HepG2 (cell line): ENCODE measurements around the gene CNOT8. TPM values are rescaled to one million over a fixed set of nuclear protein-coding genes. Genes with fewer than 3 reads are reported as not detected.

Experiments used
- EP300 ChIP-seq, 3 experiments: sonication (generic) in 1 of 3; formaldehyde crosslinking in 1 of 3; IDR thresholded peaks; 2 replicates each; pipeline versions ENCODE4 v1.5.1 to v1.6.1; 2011 to 2020; ENCODE audit warnings: low read depth in 2 of 3, low read length in 2 of 3, borderline replicate concordance in 1 of 3, improper control_type of control experiment in 1 of 3, mild to moderate bottlenecking in 1 of 3, missing genetic modification reagents in 1 of 3, moderate library complexity in 1 of 3
- GPN1 ChIP-seq: sonication (generic); formaldehyde crosslinking; IDR thresholded peaks from 2 replicates; pipeline ENCODE4 v1.5.1; 2020; ENCODE audit warnings: missing genetic modification reagents, borderline replicate concordance
- GTF2F1 ChIP-seq: fragments of 150-350 bp; IDR thresholded peaks from 2 replicates; pipeline ENCODE4 v1.6.1; 2014; ENCODE audit warnings: low read length
- KLF11 ChIP-seq: IDR thresholded peaks from 2 replicates; pipeline ENCODE4 v1.6.1; 2016; ENCODE audit warnings: missing compliant biosample characterization
- NRL ChIP-seq: sonication (generic); formaldehyde crosslinking; IDR thresholded peaks from 2 replicates; pipeline ENCODE4 v1.5.0; 2020; ENCODE audit warnings: missing genetic modification reagents, mild to moderate bottlenecking, moderate library complexity, borderline replicate concordance
- RXRA ChIP-seq: sonication (generic); formaldehyde crosslinking; IDR thresholded peaks from 2 replicates; pipeline ENCODE4 v1.5.1; 2020; ENCODE audit warnings: missing genetic modification reagents
- SNAPC2 ChIP-seq: sonication (generic); formaldehyde crosslinking; IDR thresholded peaks from 2 replicates; pipeline ENCODE4 v1.8.1; 2022; ENCODE audit warnings: mild to moderate bottlenecking, missing genetic modification reagents
- STAT5B ChIP-seq: sonication (generic); formaldehyde crosslinking; IDR thresholded peaks from 2 replicates; pipeline ENCODE4 v1.4.0; 2020; ENCODE audit warnings: missing genetic modification reagents
- SUZ12 ChIP-seq: fragments of 150-350 bp; IDR thresholded peaks from 2 replicates; pipeline ENCODE4 v1.6.1; 2014; ENCODE audit warnings: low read depth, low read length
- TBP ChIP-seq: sonication (generic); formaldehyde crosslinking; IDR thresholded peaks from 2 replicates; pipeline ENCODE4 v1.5.0; 2020; ENCODE audit warnings: missing genetic modification reagents
- ZBTB21 ChIP-seq: sonication (generic); formaldehyde crosslinking; IDR thresholded peaks from 2 replicates; pipeline ENCODE4 v1.4.0; 2020; ENCODE audit warnings: missing genetic modification reagents
- ZBTB7B ChIP-seq: sonication (generic); formaldehyde crosslinking; IDR thresholded peaks from 2 replicates; pipeline ENCODE4 v1.4.0; 2020; ENCODE audit warnings: missing genetic modification reagents
- ZNF205 ChIP-seq: IDR thresholded peaks from 2 replicates; pipeline ENCODE4 v1.6.1; 2018; ENCODE audit warnings: missing biosample characterization, missing genetic modification reagents
- ZNF275 ChIP-seq: sonication (generic); formaldehyde crosslinking; IDR thresholded peaks from 2 replicates; pipeline ENCODE4 v1.8.0; 2022; ENCODE audit warnings: missing genetic modification reagents, mild to moderate bottlenecking, inconsistent platforms, borderline replicate concordance
- ZNF605 ChIP-seq: sonication (generic); formaldehyde crosslinking; IDR thresholded peaks from 2 replicates; pipeline ENCODE4 v1.8.0; 2022; ENCODE audit warnings: mild to moderate bottlenecking, missing genetic modification reagents
- ZNF749 ChIP-seq: sonication (generic); formaldehyde crosslinking; IDR thresholded peaks from 2 replicates; pipeline ENCODE4 v1.8.0; 2022; ENCODE audit warnings: mild to moderate bottlenecking, missing genetic modification reagents, moderate library complexity, borderline replicate concordance
- ZNF777 ChIP-seq: sonication (generic); formaldehyde crosslinking; IDR thresholded peaks from 2 replicates; pipeline ENCODE4 v1.4.0; 2020; ENCODE audit warnings: missing genetic modification reagents
- polyA plus RNA-seq, 8 experiments: library from polyadenylated mRNA; depleted of rRNA in 3 of 8; stranded (reverse) in 7 of 8; unstranded in 1 of 8; fragments of >200 nt; fragmentation: Illumina TruSeq in 4 of 8; extraction: Trizol in 4 of 8; gene quantifications; 2 replicates each; pipeline versions ENCODE4 v1.2.1 to v1.2.3, GENCODE V29; 2011 to 2016; ENCODE audit warnings: low read depth in 4 of 8, missing spikeins in 1 of 8, mixed read lengths in 1 of 8; ENCODE audit not compliant: insufficient read depth in 1 of 8
- total RNA-seq, 5 experiments: library from RNA; depleted of rRNA; stranded (reverse); fragments of >200 nt; fragmentation: Illumina TruSeq; extraction: Trizol; gene quantifications; 2 replicates each; pipeline ENCODE4 v1.2.3, GENCODE V29; 2016; ENCODE audit warnings: low read depth in 1 of 5
- TF ChIP-seq, protein P1 (sequence below): sonication (generic); formaldehyde crosslinking; IDR thresholded peaks from 2 replicates; pipeline ENCODE4 v1.5.1; 2020; ENCODE audit warnings: missing genetic modification reagents, mild to moderate bottlenecking, borderline replicate concordance
- TF ChIP-seq, protein P2 (sequence below): sonication (generic); formaldehyde crosslinking; IDR thresholded peaks from 2 replicates; pipeline ENCODE4 v1.5.1; 2020; ENCODE audit warnings: missing genetic modification reagents, mild to moderate bottlenecking, borderline replicate concordance
- TF ChIP-seq, protein P3 (sequence below): sonication (generic); formaldehyde crosslinking; IDR thresholded peaks from 2 replicates; pipeline ENCODE4 v1.4.0; 2020; ENCODE audit warnings: missing genetic modification reagents, low read depth, mild to moderate bottlenecking, borderline replicate concordance
- TF ChIP-seq, protein P4 (sequence below): fragments of 450-650 bp; IDR thresholded peaks from 2 replicates; pipeline ENCODE4 v1.6.1; 2017
- TF ChIP-seq, protein P5 (sequence below): sonication (generic); formaldehyde crosslinking; IDR thresholded peaks from 2 replicates; pipeline ENCODE4 v1.4.0; 2020; ENCODE audit warnings: missing genetic modification reagents

The CNOT8 gene
- total and polyA plus RNA-seq, 2 of the 13 experiments (the other 11 are each of a cell fraction or from before 2014, with no cell fraction given) = 37.1 to 74.9 TPM

- TF ChIP-seq SUZ12 = no peak
- TF ChIP-seq ZNF605 (CRISPR knock-in tag) = peak; percentile 58; the same call in 1 of the 2 replicates
- no peak for TF ChIP-seq KLF11 (CRISPR knock-in tag)
- peak; percentile 49; the same call in 1 of the 2 replicates for TF ChIP-seq RXRA (CRISPR knock-in tag)
- TF ChIP-seq, protein P1, sequence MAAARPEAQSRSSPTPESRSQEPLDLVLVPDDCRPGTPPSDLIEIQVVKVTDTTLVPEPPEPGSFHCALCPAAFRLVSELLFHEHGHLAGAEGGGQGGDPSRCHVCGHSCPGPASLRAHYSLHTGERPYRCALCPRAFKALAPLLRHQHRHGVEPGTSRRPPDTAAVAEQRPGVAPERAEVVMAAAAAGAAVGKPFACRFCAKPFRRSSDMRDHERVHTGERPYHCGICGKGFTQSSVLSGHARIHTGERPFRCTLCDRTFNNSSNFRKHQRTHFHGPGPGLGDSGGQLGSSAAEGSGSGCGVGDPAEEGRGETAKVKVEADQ (CRISPR knock-in tag) = no peak
- no peak for TF ChIP-seq GPN1 (CRISPR knock-in tag)
- TF ChIP-seq, protein P2, sequence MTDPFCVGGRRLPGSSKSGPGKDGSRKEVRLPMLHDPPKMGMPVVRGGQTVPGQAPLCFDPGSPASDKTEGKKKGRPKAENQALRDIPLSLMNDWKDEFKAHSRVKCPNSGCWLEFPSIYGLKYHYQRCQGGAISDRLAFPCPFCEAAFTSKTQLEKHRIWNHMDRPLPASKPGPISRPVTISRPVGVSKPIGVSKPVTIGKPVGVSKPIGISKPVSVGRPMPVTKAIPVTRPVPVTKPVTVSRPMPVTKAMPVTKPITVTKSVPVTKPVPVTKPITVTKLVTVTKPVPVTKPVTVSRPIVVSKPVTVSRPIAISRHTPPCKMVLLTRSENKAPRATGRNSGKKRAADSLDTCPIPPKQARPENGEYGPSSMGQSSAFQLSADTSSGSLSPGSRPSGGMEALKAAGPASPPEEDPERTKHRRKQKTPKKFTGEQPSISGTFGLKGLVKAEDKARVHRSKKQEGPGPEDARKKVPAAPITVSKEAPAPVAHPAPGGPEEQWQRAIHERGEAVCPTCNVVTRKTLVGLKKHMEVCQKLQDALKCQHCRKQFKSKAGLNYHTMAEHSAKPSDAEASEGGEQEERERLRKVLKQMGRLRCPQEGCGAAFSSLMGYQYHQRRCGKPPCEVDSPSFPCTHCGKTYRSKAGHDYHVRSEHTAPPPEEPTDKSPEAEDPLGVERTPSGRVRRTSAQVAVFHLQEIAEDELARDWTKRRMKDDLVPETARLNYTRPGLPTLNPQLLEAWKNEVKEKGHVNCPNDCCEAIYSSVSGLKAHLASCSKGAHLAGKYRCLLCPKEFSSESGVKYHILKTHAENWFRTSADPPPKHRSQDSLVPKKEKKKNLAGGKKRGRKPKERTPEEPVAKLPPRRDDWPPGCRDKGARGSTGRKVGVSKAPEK (CRISPR knock-in tag) = no peak
- TF ChIP-seq ZNF205 = no peak
- TF ChIP-seq ZBTB21 (CRISPR knock-in tag) = no peak
- TF ChIP-seq, protein P3, sequence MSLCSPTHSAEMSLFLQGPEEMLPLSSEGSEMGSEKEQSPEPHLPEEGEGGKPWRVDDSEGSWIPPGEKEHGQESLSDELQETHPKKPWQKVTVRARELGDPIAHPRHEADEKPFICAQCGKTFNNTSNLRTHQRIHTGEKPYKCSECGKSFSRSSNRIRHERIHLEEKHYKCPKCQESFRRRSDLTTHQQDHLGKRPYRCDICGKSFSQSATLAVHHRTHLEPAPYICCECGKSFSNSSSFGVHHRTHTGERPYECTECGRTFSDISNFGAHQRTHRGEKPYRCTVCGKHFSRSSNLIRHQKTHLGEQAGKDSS (CRISPR knock-in tag) = 0 out of 2 replicates have a peak, but pooled peaks have one; percentile 28
- peak; percentile 68; the same call in 1 of the 2 replicates for TF ChIP-seq ZBTB7B
- no peak for TF ChIP-seq STAT5B
- TF ChIP-seq ZNF749 (CRISPR knock-in tag) = no peak
- TF ChIP-seq ZNF275 (CRISPR knock-in tag) = no peak
- TF ChIP-seq, protein P4, sequence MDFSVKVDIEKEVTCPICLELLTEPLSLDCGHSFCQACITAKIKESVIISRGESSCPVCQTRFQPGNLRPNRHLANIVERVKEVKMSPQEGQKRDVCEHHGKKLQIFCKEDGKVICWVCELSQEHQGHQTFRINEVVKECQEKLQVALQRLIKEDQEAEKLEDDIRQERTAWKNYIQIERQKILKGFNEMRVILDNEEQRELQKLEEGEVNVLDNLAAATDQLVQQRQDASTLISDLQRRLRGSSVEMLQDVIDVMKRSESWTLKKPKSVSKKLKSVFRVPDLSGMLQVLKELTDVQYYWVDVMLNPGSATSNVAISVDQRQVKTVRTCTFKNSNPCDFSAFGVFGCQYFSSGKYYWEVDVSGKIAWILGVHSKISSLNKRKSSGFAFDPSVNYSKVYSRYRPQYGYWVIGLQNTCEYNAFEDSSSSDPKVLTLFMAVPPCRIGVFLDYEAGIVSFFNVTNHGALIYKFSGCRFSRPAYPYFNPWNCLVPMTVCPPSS = no peak
- TF ChIP-seq NRL = no peak
- no peak for TF ChIP-seq GTF2F1
- TF ChIP-seq SNAPC2 = no peak
- TF ChIP-seq, protein P5, sequence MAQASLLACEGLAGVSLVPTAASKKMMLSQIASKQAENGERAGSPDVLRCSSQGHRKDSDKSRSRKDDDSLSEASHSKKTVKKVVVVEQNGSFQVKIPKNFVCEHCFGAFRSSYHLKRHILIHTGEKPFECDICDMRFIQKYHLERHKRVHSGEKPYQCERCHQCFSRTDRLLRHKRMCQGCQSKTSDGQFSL (CRISPR knock-in tag) = no peak
- TF ChIP-seq EP300 (IDR thresholded peaks at IDR 0.05; ENCODE audit: low read depth in 2 of 2, low read length in 2 of 2) = no peak
- no peak for TF ChIP-seq EP300 (CRISPR knock-in tag; IDR thresholded peaks at IDR 0.05; ENCODE audit: borderline replicate concordance)
- no peak for TF ChIP-seq TBP (CRISPR knock-in tag)
- TF ChIP-seq ZNF777 (CRISPR knock-in tag) = no peak
Measured at GRCh38 chr5:154850255-154851062, 8.0 kb upstream of the CNOT8 start, which contains the start of gene FAXDC2 (continued).
